HEK293 (cell line): ENCODE measurements around the gene ACP7.
A peak's percentile ranks its signal among the peaks of the same experiment; 100 is the strongest.

ENCODE experiments used
- GFI1B ChIP-seq: fragments of 450-650 bp; formaldehyde crosslinking; IDR thresholded peaks from 2 replicates; pipeline ENCODE4 v1.5.1; 2016; ENCODE audit warnings: missing biosample characterization, missing genetic modification characterization
- IKZF3 ChIP-seq: fragments of 450-650 bp; IDR thresholded peaks from 2 replicates; pipeline ENCODE4 v1.5.0; 2018; ENCODE audit warnings: missing biosample characterization, mild to moderate bottlenecking, missing genetic modification characterization, moderate library complexity
- KLF1 ChIP-seq: fragments of 450-650 bp; formaldehyde crosslinking; IDR thresholded peaks from 2 replicates; pipeline ENCODE4 v1.5.1; 2016; ENCODE audit warnings: missing biosample characterization, missing genetic modification characterization
- KLF7 ChIP-seq: fragments of 450-650 bp; formaldehyde crosslinking; IDR thresholded peaks from 2 replicates; pipeline ENCODE4 v1.5.1; 2016; ENCODE audit warnings: missing biosample characterization, missing genetic modification characterization, borderline replicate concordance
- OVOL3 ChIP-seq: fragments of 450-650 bp; formaldehyde crosslinking; IDR thresholded peaks from 2 replicates; pipeline ENCODE4 v1.5.1; 2016; ENCODE audit warnings: missing biosample characterization, missing genetic modification characterization
- PBX3 ChIP-seq: sonication (generic); formaldehyde crosslinking; IDR thresholded peaks from 2 replicates; pipeline ENCODE4 v1.8.1; 2022; ENCODE audit warnings: mild to moderate bottlenecking, moderate library complexity, missing genetic modification reagents
- SP2 ChIP-seq: fragments of 450-650 bp; formaldehyde crosslinking; IDR thresholded peaks from 2 replicates; pipeline ENCODE4 v1.5.1; 2016; ENCODE audit warnings: missing biosample characterization, missing genetic modification characterization
- TRIM28 ChIP-seq: IDR thresholded peaks from 2 replicates; pipeline ENCODE4 v1.6.1; 2011; ENCODE audit warnings: low read length, control low read depth, borderline replicate concordance
- YY2 ChIP-seq: fragments of 450-650 bp; formaldehyde crosslinking; IDR thresholded peaks from 2 replicates; pipeline ENCODE4 v1.5.1; 2016; ENCODE audit warnings: missing biosample characterization, missing genetic modification characterization
- ZEB2 ChIP-seq: fragments of 450-650 bp; formaldehyde crosslinking; IDR thresholded peaks from 2 replicates; pipeline ENCODE4 v1.5.1; 2016; ENCODE audit warnings: missing biosample characterization, missing genetic modification characterization
- ZNF112 ChIP-seq: fragments of 450-650 bp; formaldehyde crosslinking; IDR thresholded peaks from 2 replicates; pipeline ENCODE4 v1.5.0; 2017; ENCODE audit warnings: missing biosample characterization, missing genetic modification characterization
- ZNF133 ChIP-seq: fragments of 450-650 bp; formaldehyde crosslinking; IDR thresholded peaks from 2 replicates; pipeline ENCODE4 v1.5.1; 2016; ENCODE audit warnings: missing biosample characterization, missing genetic modification characterization
- ZNF140 ChIP-seq: fragments of 450-650 bp; formaldehyde crosslinking; IDR thresholded peaks from 2 replicates; pipeline ENCODE4 v1.5.1; 2016; ENCODE audit warnings: missing biosample characterization, missing genetic modification characterization
- ZNF2 ChIP-seq: fragments of 450-650 bp; formaldehyde crosslinking; IDR thresholded peaks from 2 replicates; pipeline ENCODE4 v1.5.1; 2016; ENCODE audit warnings: missing biosample characterization, missing genetic modification characterization
- ZNF202 ChIP-seq: fragments of 450-650 bp; formaldehyde crosslinking; IDR thresholded peaks from 2 replicates; pipeline ENCODE4 v1.5.1; 2016; ENCODE audit warnings: missing biosample characterization, missing genetic modification characterization, borderline replicate concordance
- ZNF302 ChIP-seq: fragments of 450-650 bp; formaldehyde crosslinking; IDR thresholded peaks from 2 replicates; pipeline ENCODE4 v1.5.1; 2016; ENCODE audit warnings: missing biosample characterization, missing genetic modification characterization, low read depth
- ZNF335 ChIP-seq: fragments of 450-650 bp; formaldehyde crosslinking; conservative IDR thresholded peaks from 2 replicates; pipeline ENCODE4 v1.5.1; 2016; ENCODE audit warnings: missing biosample characterization, missing genetic modification characterization
- ZNF354C ChIP-seq: fragments of 450-650 bp; formaldehyde crosslinking; IDR thresholded peaks from 2 replicates; pipeline ENCODE4 v1.5.1; 2016; ENCODE audit warnings: missing biosample characterization, missing genetic modification characterization, low read depth, borderline replicate concordance
- ZNF391 ChIP-seq: fragments of 450-650 bp; formaldehyde crosslinking; IDR thresholded peaks from 2 replicates; pipeline ENCODE4 v1.5.1; 2016; ENCODE audit warnings: low read depth, missing biosample characterization, missing genetic modification characterization, borderline replicate concordance
- ZNF423 ChIP-seq: fragments of 450-650 bp; formaldehyde crosslinking; IDR thresholded peaks from 2 replicates; pipeline ENCODE4 v1.5.1; 2016; ENCODE audit warnings: missing biosample characterization, missing genetic modification characterization
- ZNF426 ChIP-seq: fragments of 450-650 bp; formaldehyde crosslinking; IDR thresholded peaks from 2 replicates; pipeline ENCODE4 v1.5.1; 2017; ENCODE audit warnings: missing biosample characterization, missing genetic modification characterization, mild to moderate bottlenecking, inconsistent platforms, moderate library complexity
- ZNF473 ChIP-seq: fragments of 450-650 bp; formaldehyde crosslinking; IDR thresholded peaks from 2 replicates; pipeline ENCODE4 v1.5.1; 2017; ENCODE audit warnings: missing biosample characterization, missing genetic modification characterization
- ZNF48 ChIP-seq: fragments of 450-650 bp; formaldehyde crosslinking; IDR thresholded peaks from 2 replicates; pipeline ENCODE4 v1.5.1; 2016; ENCODE audit warnings: missing biosample characterization, missing genetic modification characterization
- ZNF555 ChIP-seq: fragments of 450-650 bp; formaldehyde crosslinking; conservative IDR thresholded peaks from 2 replicates; pipeline ENCODE4 v1.5.1; 2017; ENCODE audit warnings: missing biosample characterization, mild to moderate bottlenecking, missing genetic modification characterization, inconsistent platforms
- ZNF621 ChIP-seq: fragments of 450-650 bp; formaldehyde crosslinking; IDR thresholded peaks from 2 replicates; pipeline ENCODE4 v1.5.1; 2017; ENCODE audit warnings: missing biosample characterization, missing genetic modification characterization
- ZNF701 ChIP-seq: fragments of 450-650 bp; formaldehyde crosslinking; IDR thresholded peaks from 2 replicates; pipeline ENCODE4 v1.5.1; 2016; ENCODE audit warnings: missing biosample characterization, missing genetic modification characterization
- ZNF747 ChIP-seq: fragments of 450-650 bp; formaldehyde crosslinking; IDR thresholded peaks from 2 replicates; pipeline ENCODE4 v1.5.1; 2016; ENCODE audit warnings: missing biosample characterization, missing genetic modification characterization
- ZNF76 ChIP-seq: fragments of 450-650 bp; formaldehyde crosslinking; IDR thresholded peaks from 2 replicates; pipeline ENCODE4; 2016; ENCODE audit warnings: low read depth, missing biosample characterization, missing genetic modification characterization, borderline replicate concordance
- ZNF843 ChIP-seq: fragments of 450-650 bp; formaldehyde crosslinking; IDR thresholded peaks from 2 replicates; pipeline ENCODE4 v1.5.1; 2016; ENCODE audit warnings: missing biosample characterization, missing genetic modification characterization
- ZXDB ChIP-seq: fragments of 450-650 bp; formaldehyde crosslinking; IDR thresholded peaks from 2 replicates; pipeline ENCODE4 v1.5.1; 2016; ENCODE audit warnings: missing biosample characterization, missing genetic modification characterization
- TF ChIP-seq, protein P1 (sequence below): fragments of 450-650 bp; formaldehyde crosslinking; IDR thresholded peaks from 2 replicates; pipeline ENCODE4 v1.5.1; 2017; ENCODE audit warnings: missing biosample characterization, missing genetic modification characterization
- TF ChIP-seq, protein P2 (sequence below): fragments of 450-650 bp; formaldehyde crosslinking; IDR thresholded peaks from 2 replicates; pipeline ENCODE4 v1.5.1; 2016; ENCODE audit warnings: missing biosample characterization, missing genetic modification characterization
- TF ChIP-seq, protein P3 (sequence below): fragments of 450-650 bp; formaldehyde crosslinking; conservative IDR thresholded peaks from 2 replicates; pipeline ENCODE4 v1.5.1; 2016; ENCODE audit warnings: low read depth, missing biosample characterization, missing genetic modification characterization
- TF ChIP-seq, protein P4 (sequence below): fragments of 450-650 bp; formaldehyde crosslinking; IDR thresholded peaks from 2 replicates; pipeline ENCODE4 v1.5.1; 2016; ENCODE audit warnings: missing biosample characterization, missing genetic modification characterization

Gene ACP7

GRCh38 chr19:39052243-39052746 is 31.9 kb upstream of the ACP7 start (continued):
- TF ChIP-seq ZNF473 (tag by site-specific recombination): no peak
- TF ChIP-seq ZNF202 (tag by site-specific recombination): no peak
- no peak for TF ChIP-seq ZNF747
- TF ChIP-seq ZEB2 (tag by site-specific recombination): peak; percentile 52; the same call in 1 of the 2 replicates
- no peak for TF ChIP-seq ZNF423
- TF ChIP-seq ZNF426: no peak
- TF ChIP-seq ZNF140 (tag by site-specific recombination): no peak
- TF ChIP-seq, protein P1, sequence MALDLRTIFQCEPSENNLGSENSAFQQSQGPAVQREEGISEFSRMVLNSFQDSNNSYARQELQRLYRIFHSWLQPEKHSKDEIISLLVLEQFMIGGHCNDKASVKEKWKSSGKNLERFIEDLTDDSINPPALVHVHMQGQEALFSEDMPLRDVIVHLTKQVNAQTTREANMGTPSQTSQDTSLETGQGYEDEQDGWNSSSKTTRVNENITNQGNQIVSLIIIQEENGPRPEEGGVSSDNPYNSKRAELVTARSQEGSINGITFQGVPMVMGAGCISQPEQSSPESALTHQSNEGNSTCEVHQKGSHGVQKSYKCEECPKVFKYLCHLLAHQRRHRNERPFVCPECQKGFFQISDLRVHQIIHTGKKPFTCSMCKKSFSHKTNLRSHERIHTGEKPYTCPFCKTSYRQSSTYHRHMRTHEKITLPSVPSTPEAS (tag by site-specific recombination): no peak; the same call in 1 of the 2 replicates
- no peak for TF ChIP-seq TRIM28
- no peak for TF ChIP-seq ZNF48 (tag by site-specific recombination)
- no peak for TF ChIP-seq ZNF76 (tag by site-specific recombination)
- TF ChIP-seq SP2 (tag by site-specific recombination): no peak
- 0 out of 2 replicates have a peak, but pooled peaks have one; percentile 53 for TF ChIP-seq ZNF843 (tag by site-specific recombination)
- no peak for TF ChIP-seq PBX3 (CRISPR knock-in tag)
- TF ChIP-seq ZNF2 (tag by site-specific recombination): peak; percentile 97
- TF ChIP-seq, protein P2, sequence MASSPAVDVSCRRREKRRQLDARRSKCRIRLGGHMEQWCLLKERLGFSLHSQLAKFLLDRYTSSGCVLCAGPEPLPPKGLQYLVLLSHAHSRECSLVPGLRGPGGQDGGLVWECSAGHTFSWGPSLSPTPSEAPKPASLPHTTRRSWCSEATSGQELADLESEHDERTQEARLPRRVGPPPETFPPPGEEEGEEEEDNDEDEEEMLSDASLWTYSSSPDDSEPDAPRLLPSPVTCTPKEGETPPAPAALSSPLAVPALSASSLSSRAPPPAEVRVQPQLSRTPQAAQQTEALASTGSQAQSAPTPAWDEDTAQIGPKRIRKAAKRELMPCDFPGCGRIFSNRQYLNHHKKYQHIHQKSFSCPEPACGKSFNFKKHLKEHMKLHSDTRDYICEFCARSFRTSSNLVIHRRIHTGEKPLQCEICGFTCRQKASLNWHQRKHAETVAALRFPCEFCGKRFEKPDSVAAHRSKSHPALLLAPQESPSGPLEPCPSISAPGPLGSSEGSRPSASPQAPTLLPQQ (tag by site-specific recombination): no peak
- TF ChIP-seq KLF1: no peak; the same call in 1 of the 2 replicates
- TF ChIP-seq, protein P3, sequence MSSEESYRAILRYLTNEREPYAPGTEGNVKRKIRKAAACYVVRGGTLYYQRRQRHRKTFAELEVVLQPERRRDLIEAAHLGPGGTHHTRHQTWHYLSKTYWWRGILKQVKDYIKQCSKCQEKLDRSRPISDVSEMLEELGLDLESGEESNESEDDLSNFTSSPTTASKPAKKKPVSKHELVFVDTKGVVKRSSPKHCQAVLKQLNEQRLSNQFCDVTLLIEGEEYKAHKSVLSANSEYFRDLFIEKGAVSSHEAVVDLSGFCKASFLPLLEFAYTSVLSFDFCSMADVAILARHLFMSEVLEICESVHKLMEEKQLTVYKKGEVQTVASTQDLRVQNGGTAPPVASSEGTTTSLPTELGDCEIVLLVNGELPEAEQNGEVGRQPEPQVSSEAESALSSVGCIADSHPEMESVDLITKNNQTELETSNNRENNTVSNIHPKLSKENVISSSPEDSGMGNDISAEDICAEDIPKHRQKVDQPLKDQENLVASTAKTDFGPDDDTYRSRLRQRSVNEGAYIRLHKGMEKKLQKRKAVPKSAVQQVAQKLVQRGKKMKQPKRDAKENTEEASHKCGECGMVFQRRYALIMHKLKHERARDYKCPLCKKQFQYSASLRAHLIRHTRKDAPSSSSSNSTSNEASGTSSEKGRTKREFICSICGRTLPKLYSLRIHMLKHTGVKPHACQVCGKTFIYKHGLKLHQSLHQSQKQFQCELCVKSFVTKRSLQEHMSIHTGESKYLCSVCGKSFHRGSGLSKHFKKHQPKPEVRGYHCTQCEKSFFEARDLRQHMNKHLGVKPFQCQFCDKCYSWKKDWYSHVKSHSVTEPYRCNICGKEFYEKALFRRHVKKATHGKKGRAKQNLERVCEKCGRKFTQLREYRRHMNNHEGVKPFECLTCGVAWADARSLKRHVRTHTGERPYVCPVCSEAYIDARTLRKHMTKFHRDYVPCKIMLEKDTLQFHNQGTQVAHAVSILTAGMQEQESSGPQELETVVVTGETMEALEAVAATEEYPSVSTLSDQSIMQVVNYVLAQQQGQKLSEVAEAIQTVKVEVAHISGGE (tag by site-specific recombination): no peak
- TF ChIP-seq ZNF133 (tag by site-specific recombination): no peak
- TF ChIP-seq, protein P4, sequence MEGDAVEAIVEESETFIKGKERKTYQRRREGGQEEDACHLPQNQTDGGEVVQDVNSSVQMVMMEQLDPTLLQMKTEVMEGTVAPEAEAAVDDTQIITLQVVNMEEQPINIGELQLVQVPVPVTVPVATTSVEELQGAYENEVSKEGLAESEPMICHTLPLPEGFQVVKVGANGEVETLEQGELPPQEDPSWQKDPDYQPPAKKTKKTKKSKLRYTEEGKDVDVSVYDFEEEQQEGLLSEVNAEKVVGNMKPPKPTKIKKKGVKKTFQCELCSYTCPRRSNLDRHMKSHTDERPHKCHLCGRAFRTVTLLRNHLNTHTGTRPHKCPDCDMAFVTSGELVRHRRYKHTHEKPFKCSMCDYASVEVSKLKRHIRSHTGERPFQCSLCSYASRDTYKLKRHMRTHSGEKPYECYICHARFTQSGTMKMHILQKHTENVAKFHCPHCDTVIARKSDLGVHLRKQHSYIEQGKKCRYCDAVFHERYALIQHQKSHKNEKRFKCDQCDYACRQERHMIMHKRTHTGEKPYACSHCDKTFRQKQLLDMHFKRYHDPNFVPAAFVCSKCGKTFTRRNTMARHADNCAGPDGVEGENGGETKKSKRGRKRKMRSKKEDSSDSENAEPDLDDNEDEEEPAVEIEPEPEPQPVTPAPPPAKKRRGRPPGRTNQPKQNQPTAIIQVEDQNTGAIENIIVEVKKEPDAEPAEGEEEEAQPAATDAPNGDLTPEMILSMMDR (tag by site-specific recombination): peak; percentile 98
- no peak for TF ChIP-seq ZNF302
- TF ChIP-seq ZNF621: no peak
- no peak; the same call in 1 of the 2 replicates for TF ChIP-seq ZNF391 (tag by site-specific recombination)
- 0 out of 2 replicates have a peak, but pooled peaks have one; percentile 20 for TF ChIP-seq ZXDB (tag by site-specific recombination)
- TF ChIP-seq ZNF335 (tag by site-specific recombination): no peak
- TF ChIP-seq ZNF701 (tag by site-specific recombination): no peak
- TF ChIP-seq IKZF3: 0 out of 2 replicates have a peak, but pooled peaks have one; percentile 6
- no peak for TF ChIP-seq GFI1B (tag by site-specific recombination)
- no peak for TF ChIP-seq ZNF112 (tag by site-specific recombination)
- TF ChIP-seq YY2 (tag by site-specific recombination): 0 out of 2 replicates have a peak, but pooled peaks have one; percentile 38
- no peak for TF ChIP-seq OVOL3 (tag by site-specific recombination)
- TF ChIP-seq ZNF555 (tag by site-specific recombination): no peak
- no peak for TF ChIP-seq ZNF354C (tag by site-specific recombination)
- no peak; the same call in 1 of the 2 replicates for TF ChIP-seq KLF7 (tag by site-specific recombination)
